Sigmoid colon (tissue), 4 donors: ENCODE data around the gene MKI67.

Experiments
- EP300 ChIP-seq, 4 donors: sonication (generic); formaldehyde crosslinking; IDR thresholded peaks; one replicate each; pipeline ENCODE4 v1.6.1; 2017; ENCODE audit warnings: antibody characterized with exemption in 4 of 4
- POLR2AphosphoS5 ChIP-seq, 4 donors: sonication (generic); formaldehyde crosslinking; IDR thresholded peaks; one replicate each; pipeline ENCODE4 v1.6.1; 2017; ENCODE audit warnings: antibody characterized with exemption in 4 of 4

DNA sequence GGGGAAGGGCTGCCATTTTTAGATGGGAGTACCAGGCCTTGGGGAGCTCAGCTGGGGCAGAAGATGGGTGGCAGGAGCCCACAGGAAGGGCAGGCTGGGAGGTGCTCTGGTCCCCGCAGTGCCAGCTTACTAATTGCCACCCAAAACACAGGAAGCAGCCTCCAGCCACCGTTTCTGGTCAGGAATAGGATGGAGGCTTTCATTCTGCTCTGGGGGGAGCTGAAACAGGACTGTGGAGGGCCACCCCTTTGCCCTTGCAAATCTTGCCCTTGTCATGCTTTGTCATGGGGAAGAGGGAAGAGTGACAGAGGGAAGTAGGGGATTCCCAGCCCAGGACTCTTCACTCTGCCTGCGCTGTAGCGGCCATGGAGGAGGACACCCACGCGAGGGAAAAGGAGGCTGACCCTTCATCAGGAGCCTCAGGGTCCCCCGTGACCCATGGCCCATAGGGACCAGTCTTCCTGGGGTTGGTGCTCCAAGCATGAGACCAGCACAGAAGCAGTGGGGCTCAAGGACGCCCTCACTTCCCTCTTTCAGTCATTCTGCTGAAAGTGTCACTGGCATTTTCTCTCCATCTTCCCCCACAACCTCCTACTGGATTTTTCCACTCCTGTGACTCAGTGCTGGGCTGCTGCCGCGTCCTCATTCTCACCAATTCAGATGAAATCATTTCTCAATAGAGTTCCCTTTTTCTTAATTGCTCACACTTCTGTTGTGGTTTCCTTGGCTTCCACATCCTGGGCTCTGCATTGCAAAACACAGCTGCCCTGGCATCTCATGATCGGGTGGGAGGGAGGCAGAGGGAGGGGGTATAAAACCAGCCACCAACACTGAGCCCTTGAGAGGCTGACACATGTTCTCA, 61.9 kb downstream of the MKI67 start:
- TF ChIP-seq POLR2AphosphoS5 (IDR thresholded peaks at IDR 0.05) (peak in 2 of 4 donors; percentile 40 to 70), EP300 (IDR thresholded peaks at IDR 0.05) (peak in 2 of 4 donors; percentile 48 to 50)
